Glutamatergic neuron (in vitro differentiated cells): ENCODE measurements around the gene RETSAT. TPM values are rescaled to one million over a fixed set of nuclear protein-coding genes. Genes with fewer than 3 reads are reported as not detected.

Experiments used
- DNase-seq: peaks from one replicate; pipeline ENCODE4 v3.0.0; 2022
- H3K27ac Mint-ChIP-seq: one replicate; pipeline ENCODE4 v1.8.0; 2020; ENCODE audit warnings: mild to moderate bottlenecking, mixed read lengths, inconsistent platforms; ENCODE audit not compliant: unreplicated experiment
- H3K27me3 Mint-ChIP-seq: one replicate; pipeline ENCODE4 v1.8.0; 2020; ENCODE audit warnings: mild to moderate bottlenecking, moderate library complexity, mixed read lengths, inconsistent platforms; ENCODE audit not compliant: unreplicated experiment
- H3K36me3 Mint-ChIP-seq: one replicate; pipeline ENCODE4 v1.8.0; 2020; ENCODE audit warnings: mild to moderate bottlenecking, mixed read lengths, inconsistent platforms; ENCODE audit not compliant: unreplicated experiment
- H3K4me1 Mint-ChIP-seq: one replicate; pipeline ENCODE4 v1.8.0; 2020; ENCODE audit warnings: mild to moderate bottlenecking, low read depth, mixed read lengths, inconsistent platforms; ENCODE audit not compliant: unreplicated experiment
- H3K4me3 Mint-ChIP-seq: one replicate; pipeline ENCODE4 v1.8.0; 2020; ENCODE audit warnings: mild to moderate bottlenecking, mixed read lengths, inconsistent platforms; ENCODE audit not compliant: unreplicated experiment
- H3K9me3 Mint-ChIP-seq: one replicate; pipeline ENCODE4 v1.8.0; 2020; ENCODE audit warnings: mild to moderate bottlenecking, moderate library complexity, mixed read lengths, inconsistent platforms; ENCODE audit not compliant: unreplicated experiment
- total RNA-seq: library from RNA; stranded (reverse); fragmentation: NEBNext Ultra II Directional; extraction: Animal tissue kit (Norgen Biotek cat#: 25700); gene quantifications from one replicate; pipeline ENCODE4 v1.2.1, GENCODE V29; 2021; ENCODE audit not compliant: unreplicated experiment
- TF ChIP-seq, protein P1 (sequence below): fragments of 200-600 bp; sonication (generic); IDR thresholded peaks from one replicate; pipeline ENCODE4 v1.5.0; 2021; ENCODE audit not compliant: partially characterized antibody, unreplicated experiment

RETSAT gene
- total RNA-seq, 1 donor from 2014 or later = 39.4 TPM

- peaks cover 3% of the 10 kb centered on the region for H3K36me3 Mint-ChIP-seq
- peaks cover 22% of the 10 kb centered on the region for H3K4me1 Mint-ChIP-seq
- peak; percentile 93 for DNase-seq
- H3K9me3 Mint-ChIP-seq = peaks cover 5% of the 10 kb centered on the region
- H3K27ac Mint-ChIP-seq = peak within 1 kb of the TSS; percentile 99
- peaks cover 5% of the 10 kb centered on the region for H3K27me3 Mint-ChIP-seq
- TF ChIP-seq, protein P1, sequence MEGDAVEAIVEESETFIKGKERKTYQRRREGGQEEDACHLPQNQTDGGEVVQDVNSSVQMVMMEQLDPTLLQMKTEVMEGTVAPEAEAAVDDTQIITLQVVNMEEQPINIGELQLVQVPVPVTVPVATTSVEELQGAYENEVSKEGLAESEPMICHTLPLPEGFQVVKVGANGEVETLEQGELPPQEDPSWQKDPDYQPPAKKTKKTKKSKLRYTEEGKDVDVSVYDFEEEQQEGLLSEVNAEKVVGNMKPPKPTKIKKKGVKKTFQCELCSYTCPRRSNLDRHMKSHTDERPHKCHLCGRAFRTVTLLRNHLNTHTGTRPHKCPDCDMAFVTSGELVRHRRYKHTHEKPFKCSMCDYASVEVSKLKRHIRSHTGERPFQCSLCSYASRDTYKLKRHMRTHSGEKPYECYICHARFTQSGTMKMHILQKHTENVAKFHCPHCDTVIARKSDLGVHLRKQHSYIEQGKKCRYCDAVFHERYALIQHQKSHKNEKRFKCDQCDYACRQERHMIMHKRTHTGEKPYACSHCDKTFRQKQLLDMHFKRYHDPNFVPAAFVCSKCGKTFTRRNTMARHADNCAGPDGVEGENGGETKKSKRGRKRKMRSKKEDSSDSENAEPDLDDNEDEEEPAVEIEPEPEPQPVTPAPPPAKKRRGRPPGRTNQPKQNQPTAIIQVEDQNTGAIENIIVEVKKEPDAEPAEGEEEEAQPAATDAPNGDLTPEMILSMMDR = no peak
- peak within 1 kb of the TSS; percentile 99 for H3K4me3 Mint-ChIP-seq
These were observed 26.3 kb downstream of the RETSAT start, which contains the start of gene TGOLN2 for GRCh38 chr2:85327822-85328617. Gene TGOLN2 (minus strand): TSS chr2:85327989. CDS start chr2:85327962, 27 bp downstream.

DNA sequence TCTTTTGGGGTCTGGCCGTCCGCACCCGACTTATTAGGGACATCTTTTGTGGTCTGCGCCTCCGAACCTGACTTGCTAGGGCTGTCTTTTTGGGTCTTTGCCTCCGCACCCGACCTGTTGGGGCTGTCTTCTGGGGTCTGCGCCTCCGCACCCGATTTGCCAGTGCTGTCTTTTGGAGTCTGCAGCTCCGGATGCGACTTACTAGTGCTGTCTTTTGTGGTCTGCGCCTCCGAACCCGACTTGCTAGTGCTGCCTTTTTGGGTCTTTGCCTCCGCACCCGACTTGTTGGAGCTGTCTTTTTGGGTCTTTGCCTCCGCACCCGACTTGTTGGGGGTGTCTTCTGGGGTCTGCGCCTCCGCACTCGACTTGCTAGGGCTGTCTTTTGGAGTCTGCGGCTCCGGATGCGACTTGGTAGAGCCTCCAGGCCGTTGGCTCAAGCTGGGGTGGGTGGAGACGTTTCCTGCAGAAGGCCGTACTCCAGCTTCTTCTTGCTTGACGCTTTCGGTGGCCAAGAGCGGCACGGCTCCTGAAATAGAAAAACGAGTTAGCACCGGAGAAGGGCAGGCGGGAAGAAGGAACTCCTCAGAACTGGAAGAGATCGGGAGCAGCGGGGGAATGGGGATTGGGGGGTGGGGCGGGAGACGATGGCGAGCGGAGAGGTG, 27.0 kb downstream of the RETSAT start:
- Mint-ChIP-seq H3K36me3 (peaks cover 3% of the 10 kb centered on the region), H3K4me1 (peaks cover 22% of the 10 kb centered on the region), H3K27me3 (peaks cover 5% of the 10 kb centered on the region), H3K9me3 (peaks cover 8% of the 10 kb centered on the region), H3K4me3 (peak overlapping the region; percentile 99), H3K27ac (peak overlapping the region; percentile 99)
- TF ChIP-seq, protein P1 = no peak
- peak; percentile 39 for DNase-seq

GRCh38 chr2:85326406-85327159, 27.7 kb downstream of the RETSAT start:
- TF ChIP-seq, protein P1 = no peak
- Mint-ChIP-seq H3K4me1 (peaks cover 22% of the 10 kb centered on the region), H3K36me3 (peaks cover 3% of the 10 kb centered on the region), H3K27ac (no peak overlapping the region), H3K27me3 (peaks cover 4% of the 10 kb centered on the region), H3K4me3 (peak overlapping the region; percentile 99), H3K9me3 (peaks cover 8% of the 10 kb centered on the region)
- no peak for DNase-seq

DNA sequence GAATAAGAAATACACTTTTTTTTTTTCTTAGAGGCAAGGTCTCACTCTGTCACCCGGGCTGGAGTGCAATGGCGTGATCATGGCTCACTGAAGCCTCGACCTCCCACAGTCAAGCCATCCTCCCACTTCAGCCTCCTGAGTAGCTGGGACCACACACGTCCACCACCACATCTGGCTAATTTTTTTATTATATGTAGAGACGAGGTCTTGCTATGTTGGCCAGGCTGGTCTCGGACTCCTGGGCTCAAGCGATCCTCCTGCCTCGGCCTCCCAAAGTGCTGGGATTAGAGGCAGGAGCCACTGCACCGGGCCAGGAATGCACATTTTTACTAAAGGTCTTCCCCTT, 28.9 kb downstream of the RETSAT start:
- peaks cover 9% of the 10 kb centered on the region for H3K36me3 Mint-ChIP-seq
- peaks cover 4% of the 10 kb centered on the region for H3K27me3 Mint-ChIP-seq
- peaks cover 8% of the 10 kb centered on the region for H3K9me3 Mint-ChIP-seq
- peaks cover 23% of the 10 kb centered on the region for H3K4me1 Mint-ChIP-seq
- TF ChIP-seq, protein P1 = no peak
- no peak for DNase-seq
- no peak overlapping the region for H3K27ac Mint-ChIP-seq
- H3K4me3 Mint-ChIP-seq = peak overlapping the region; percentile 99
